HepG2 (cell line): ENCODE results near the gene TOMM22. TPM values are rescaled to one million over a fixed set of nuclear protein-coding genes. Genes with fewer than 3 reads are reported as not detected.
A peak's percentile ranks its signal among the peaks of the same experiment; 100 is the strongest.

Source experiments
- HHEX ChIP-seq: IDR thresholded peaks from 2 replicates; pipeline ENCODE4 v1.6.1; 2016; ENCODE audit warnings: control low read depth
- NR1H2 ChIP-seq: sonication (generic); formaldehyde crosslinking; IDR thresholded peaks from 2 replicates; pipeline ENCODE4 v1.8.1; 2022; ENCODE audit warnings: low read depth, missing genetic modification reagents, borderline replicate concordance
- SMYD3 ChIP-seq: sonication (generic); formaldehyde crosslinking; IDR thresholded peaks from 2 replicates; pipeline ENCODE4 v1.8.1; 2023; ENCODE audit warnings: mild to moderate bottlenecking, missing genetic modification reagents
- SNAPC4 ChIP-seq: sonication (generic); formaldehyde crosslinking; IDR thresholded peaks from 2 replicates; pipeline ENCODE4 v1.4.0; 2020; ENCODE audit warnings: mild to moderate bottlenecking, missing genetic modification reagents
- YEATS4 ChIP-seq: sonication (generic); formaldehyde crosslinking; IDR thresholded peaks from 2 replicates; pipeline ENCODE4 v1.4.0; 2020; ENCODE audit warnings: missing genetic modification reagents, borderline replicate concordance
- ZNF318 ChIP-seq: sonication (generic); formaldehyde crosslinking; IDR thresholded peaks from 2 replicates; pipeline ENCODE4 v1.4.0; 2020; ENCODE audit warnings: mild to moderate bottlenecking, missing genetic modification reagents
- ZNF646 ChIP-seq: sonication (generic); formaldehyde crosslinking; IDR thresholded peaks from 2 replicates; pipeline ENCODE4 v1.9.0; 2021; ENCODE audit warnings: mild to moderate bottlenecking, missing genetic modification reagents
- polyA plus RNA-seq, 8 experiments: library from polyadenylated mRNA; depleted of rRNA in 3 of 8; stranded (reverse) in 7 of 8; unstranded in 1 of 8; fragments of >200 nt; fragmentation: Illumina TruSeq in 4 of 8; extraction: Trizol in 4 of 8; gene quantifications; 2 replicates each; pipeline versions ENCODE4 v1.2.1 to v1.2.3, GENCODE V29; 2011 to 2016; ENCODE audit warnings: low read depth in 4 of 8, missing spikeins in 1 of 8, mixed read lengths in 1 of 8; ENCODE audit not compliant: insufficient read depth in 1 of 8
- total RNA-seq, 5 experiments: library from RNA; depleted of rRNA; stranded (reverse); fragments of >200 nt; fragmentation: Illumina TruSeq; extraction: Trizol; gene quantifications; 2 replicates each; pipeline ENCODE4 v1.2.3, GENCODE V29; 2016; ENCODE audit warnings: low read depth in 1 of 5

Gene TOMM22
- total and polyA plus RNA-seq, 2 of the 13 experiments (the other 11 are each of a cell fraction or from before 2014, with no cell fraction given): 46.9 to 118 TPM

DNA sequence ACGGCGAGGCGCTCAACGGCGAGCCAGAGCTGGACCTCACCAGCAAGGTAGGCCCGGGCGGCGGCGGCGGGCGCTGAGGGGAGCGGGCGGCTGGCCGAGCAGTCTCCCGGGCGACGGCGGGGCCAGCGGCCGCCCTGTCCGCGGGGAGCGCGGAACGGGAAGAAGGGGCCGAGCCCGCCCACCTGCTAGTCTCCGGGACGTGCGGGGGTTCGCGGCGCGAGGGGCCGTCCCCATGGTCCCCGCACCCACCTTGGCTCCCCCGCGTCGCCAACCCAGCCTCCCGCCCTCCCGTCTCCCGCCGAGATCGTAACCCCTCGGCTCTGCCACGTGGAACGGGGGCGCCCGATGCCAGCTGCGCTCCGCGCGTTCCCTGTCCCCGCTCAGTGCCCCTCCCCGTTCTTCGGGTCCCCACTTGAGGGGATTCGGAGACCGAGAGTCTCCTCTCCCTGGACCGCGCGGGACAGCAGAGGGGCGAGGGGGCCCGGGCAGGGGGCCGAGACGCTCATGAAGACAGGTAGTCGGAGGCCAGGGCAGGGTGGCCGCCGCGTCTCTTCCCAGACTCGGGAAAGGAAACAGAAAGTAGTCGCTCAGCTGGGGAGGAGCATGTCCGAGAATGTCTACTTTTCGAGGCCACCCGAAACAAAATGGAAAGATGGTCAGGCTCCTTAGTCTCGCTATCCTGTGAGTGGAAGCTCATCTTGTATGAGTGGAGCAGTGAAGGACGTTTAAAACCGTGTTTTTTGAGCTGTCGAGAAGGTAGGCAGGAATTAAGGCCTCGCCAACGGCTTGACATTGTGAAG lies 24.5 kb downstream of the TOMM22 start (continued):
- TF ChIP-seq ZNF646 (no peak), SNAPC4 (CRISPR knock-in tag) (no peak), SMYD3 (no peak), YEATS4 (peak; percentile 75; the same call in 1 of the 2 replicates), HHEX (CRISPR knock-in tag) (no peak), NR1H2 (CRISPR knock-in tag) (no peak), ZNF318 (CRISPR knock-in tag) (no peak)
